Measurements from ENCODE around the gene GTF2F2. TPM values are rescaled to one million over a fixed set of nuclear protein-coding genes. Genes with fewer than 3 reads are reported as not detected.

The GTF2F2 gene
- total and polyA plus RNA-seq, 2 experiments from 2014 or later = 42.1 to 75.6 TPM

- Histone ChIP-seq H3F3A (replicated peaks; ENCODE audit: low read depth) (no peaks in the 10 kb centered on the region), H3K27me3 (ENCODE audit: insufficient read depth) (no peaks in the 10 kb centered on the region), H3K4me1 (ENCODE audit: insufficient read depth) (no peaks in the 10 kb centered on the region), H3K36me3 (ENCODE audit: insufficient read depth) (no peaks in the 10 kb centered on the region), H3K79me2 (replicated peaks; ENCODE audit: insufficient read depth) (no peaks in the 10 kb centered on the region), H4K20me1 (replicated peaks; ENCODE audit: insufficient read depth) (no peaks in the 10 kb centered on the region), H3K4me2 (no peak overlapping the region), H3K4me3 (no peak overlapping the region), H3K9me2 (ENCODE audit: insufficient read depth) (no peaks in the 10 kb centered on the region), H2AFZ (no peak overlapping the region), H3K27ac (ENCODE audit: low read depth) (no peak overlapping the region)
- TF ChIP-seq ZNF331 (CRISPR knock-in tag; IDR thresholded peaks at IDR 0.05; ENCODE audit: low read depth) = no peak
- TF ChIP-seq CTCF (conservative IDR thresholded peaks at IDR 0.05; ENCODE audit: low read depth in 2 of 2) = no peak
- no peak for TF ChIP-seq EZH2phosphoT487 (IDR thresholded peaks at IDR 0.05; ENCODE audit: unreplicated experiment)
- TF ChIP-seq STAT1 (IDR thresholded peaks at IDR 0.05; ENCODE audit: unreplicated experiment) = no peak
- no peak for TF ChIP-seq REST (IDR thresholded peaks at IDR 0.05; ENCODE audit: unreplicated experiment)
- TF ChIP-seq POLR2AphosphoS5 (IDR thresholded peaks at IDR 0.05; ENCODE audit: low read depth) = no peak
- no peak for TF ChIP-seq ETS1 (IDR thresholded peaks at IDR 0.05)
- TF ChIP-seq CREB1 (CRISPR knock-in tag; IDR thresholded peaks at IDR 0.05; ENCODE audit: low read depth) = no peak
- no peak for TF ChIP-seq JUNB (IDR thresholded peaks at IDR 0.05; ENCODE audit: unreplicated experiment)
- no peak for TF ChIP-seq EZH2 (IDR thresholded peaks at IDR 0.05; ENCODE audit: low read depth, unreplicated experiment)
- no peak for TF ChIP-seq ZNF462 (CRISPR knock-in tag; IDR thresholded peaks at IDR 0.05)
- no peak for TF ChIP-seq ZNF114 (CRISPR knock-in tag; IDR thresholded peaks at IDR 0.05)
- ATAC-seq (no peak), DNase-seq (ENCODE audit: low spot score) (no peak)
- no peak overlapping the region for H3K4me3 Mint-ChIP-seq
- no peak overlapping the region for H3K27ac Mint-ChIP-seq
- H3K9me3 Mint-ChIP-seq = no peaks in the 10 kb centered on the region
- peaks cover 12% of the 10 kb centered on the region for H3K4me1 Mint-ChIP-seq
- H3K27me3 Mint-ChIP-seq (ENCODE audit: insufficient read depth, low read depth, poor library complexity) = no peaks in the 10 kb centered on the region
- H3K36me3 Mint-ChIP-seq (ENCODE audit: low read depth) = peaks cover 9% of the 10 kb centered on the region; the same call in 2 of the 3 replicates
These were observed 135.1 kb downstream of the GTF2F2 start for GRCh38 chr13:45255247-45255987.

Measured in GM23338 (cell line).